A172 (cell line): Measurements from ENCODE around the gene CSF3. TPM values are rescaled to one million over a fixed set of nuclear protein-coding genes. Genes with fewer than 3 reads are reported as not detected.
"Not testable (repeated sequence)": the region's sequence is repeated elsewhere in the genome, so short reads cannot be mapped to it uniquely, and the experiment has no call there.

Source experiments
- DNase-seq: peaks from one replicate; pipeline ENCODE4 v3.0.0-alpha.2; 2015; ENCODE audit warnings: low spot score
- total RNA-seq: library from RNA; depleted of rRNA; stranded (reverse); fragments of >200 nt; shearing (Covaris generic); gene quantifications from 2 replicates; pipeline ENCODE4 v1.2.3, GENCODE V29; 2014

Gene CSF3
- total RNA-seq, 1 experiment from 2014 or later = not detected

GRCh38 chr17:39997543-39997942, 17.7 kb upstream of the CSF3 start:
- DNase-seq = no peak

GRCh38 chr17:39999067-39999466, 16.2 kb upstream of the CSF3 start:
- no peak for DNase-seq

GRCh38 chr17:40000161-40000560, 15.1 kb upstream of the CSF3 start:
- DNase-seq = no peak

GRCh38 chr17:40001335-40001734, 13.9 kb upstream of the CSF3 start:
- not testable (repeated sequence) for DNase-seq

GRCh38 chr17:40004072-40004471, 11.2 kb upstream of the CSF3 start:
- DNase-seq = no peak

GRCh38 chr17:40004712-40005111, 10.5 kb upstream of the CSF3 start:
- no peak for DNase-seq

- DNase-seq = no peak
Measured at GRCh38 chr17:40005520-40005919, 9.7 kb upstream of the CSF3 start.

- DNase-seq = not testable (repeated sequence)
Measured at GRCh38 chr17:40010946-40011500, 4.2 kb upstream of the CSF3 start.

- DNase-seq = not testable (repeated sequence)
Measured at GRCh38 chr17:40012017-40012647, 3.1 kb upstream of the CSF3 start.

- DNase-seq = no peak
Measured at GRCh38 chr17:40014375-40014980, 762 bp upstream of the CSF3 start.

GRCh38 chr17:40015998-40016985, 1.1 kb downstream of the CSF3 start:
- no peak for DNase-seq

GRCh38 chr17:40017422-40018080, 2.3 kb downstream of the CSF3 start:
- DNase-seq = no peak

GRCh38 chr17:40018211-40019121, 3.2 kb downstream of the CSF3 start:
- no peak for DNase-seq

GRCh38 chr17:40019140-40019991, 4.1 kb downstream of the CSF3 start:
- DNase-seq = no peak

- DNase-seq = no peak
Measured at GRCh38 chr17:40020146-40020545, 4.9 kb downstream of the CSF3 start.

- peak; percentile 89 for DNase-seq
Measured at GRCh38 chr17:40021451-40021971, 6.3 kb downstream of the CSF3 start.

- no peak for DNase-seq
Measured at GRCh38 chr17:40022497-40022896, 7.3 kb downstream of the CSF3 start.

GRCh38 chr17:40022961-40023541, 7.8 kb downstream of the CSF3 start:
- DNase-seq = no peak
